ENCODE measurements around the gene SF3A2.

SF3A2 gene

DNA sequence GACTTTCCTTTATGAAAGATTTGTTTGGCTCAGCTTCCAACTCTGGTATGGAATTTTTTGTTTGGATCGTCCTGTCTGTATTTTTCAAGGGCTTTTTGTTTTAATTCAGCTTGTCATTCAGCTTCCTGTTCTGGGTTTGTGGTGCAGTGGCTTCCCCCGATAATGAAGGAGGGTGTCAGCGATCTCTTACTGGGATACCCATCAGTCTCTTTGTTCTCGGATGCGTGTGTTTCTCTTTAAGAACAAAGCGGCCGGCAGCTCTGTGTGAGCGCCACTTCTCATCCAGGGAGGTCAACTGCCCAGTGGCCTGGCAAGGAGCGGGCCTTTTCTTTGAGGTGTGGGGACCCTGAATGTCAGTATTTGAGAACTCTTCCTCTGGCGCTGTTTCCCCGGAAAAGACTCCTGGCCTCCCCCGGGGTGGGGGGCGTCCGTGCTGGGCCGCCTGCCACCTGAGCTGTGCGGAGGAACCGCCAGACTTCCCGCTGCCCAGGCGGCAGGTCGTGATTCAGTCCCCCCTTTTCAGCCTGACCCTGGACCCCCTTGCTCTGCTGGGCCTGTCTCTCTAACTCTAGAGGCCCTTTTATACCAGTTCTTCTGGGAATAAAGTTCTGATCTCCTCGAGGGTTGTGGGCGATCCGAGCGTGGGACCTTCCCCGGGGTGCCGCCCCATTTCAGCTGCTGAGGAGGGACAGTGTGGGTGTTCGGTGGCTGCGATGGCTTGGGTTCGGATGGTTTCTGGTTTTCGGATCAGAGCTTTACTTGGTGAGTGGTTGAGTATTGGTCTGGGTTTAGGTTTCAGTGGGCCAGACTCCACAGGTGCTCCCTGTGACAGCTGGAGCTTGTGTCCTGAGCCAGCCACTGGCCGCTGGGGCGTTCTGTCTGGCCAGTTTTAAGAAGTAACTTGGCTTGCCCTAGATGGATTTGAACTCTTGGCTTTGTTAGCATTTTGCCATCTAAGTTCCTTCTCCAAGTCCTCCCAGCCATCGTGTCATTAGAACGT is 3.4 kb downstream of the SF3A2 start:
- Histone ChIP-seq H3K27me3 (ENCODE audit: control insufficient read depth, insufficient read depth, low read length) (no peaks in the 10 kb centered on the region), H3K36me3 (ENCODE audit: insufficient read depth, low read length) (peaks cover 31% of the 10 kb centered on the region), H3K4me2 (ENCODE audit: low read length) (peak overlapping the region; percentile 99), H3K9me3 (replicated peaks; ENCODE audit: low read length) (no peaks in the 10 kb centered on the region), H3K9ac (ENCODE audit: low read depth, low read length) (peak overlapping the region; percentile 94), H3K4me1 (ENCODE audit: control insufficient read depth, insufficient read depth, low read length) (peaks cover 47% of the 10 kb centered on the region), H3K4me3 (ENCODE audit: low read length) (peak overlapping the region; percentile 71)

DNA sequence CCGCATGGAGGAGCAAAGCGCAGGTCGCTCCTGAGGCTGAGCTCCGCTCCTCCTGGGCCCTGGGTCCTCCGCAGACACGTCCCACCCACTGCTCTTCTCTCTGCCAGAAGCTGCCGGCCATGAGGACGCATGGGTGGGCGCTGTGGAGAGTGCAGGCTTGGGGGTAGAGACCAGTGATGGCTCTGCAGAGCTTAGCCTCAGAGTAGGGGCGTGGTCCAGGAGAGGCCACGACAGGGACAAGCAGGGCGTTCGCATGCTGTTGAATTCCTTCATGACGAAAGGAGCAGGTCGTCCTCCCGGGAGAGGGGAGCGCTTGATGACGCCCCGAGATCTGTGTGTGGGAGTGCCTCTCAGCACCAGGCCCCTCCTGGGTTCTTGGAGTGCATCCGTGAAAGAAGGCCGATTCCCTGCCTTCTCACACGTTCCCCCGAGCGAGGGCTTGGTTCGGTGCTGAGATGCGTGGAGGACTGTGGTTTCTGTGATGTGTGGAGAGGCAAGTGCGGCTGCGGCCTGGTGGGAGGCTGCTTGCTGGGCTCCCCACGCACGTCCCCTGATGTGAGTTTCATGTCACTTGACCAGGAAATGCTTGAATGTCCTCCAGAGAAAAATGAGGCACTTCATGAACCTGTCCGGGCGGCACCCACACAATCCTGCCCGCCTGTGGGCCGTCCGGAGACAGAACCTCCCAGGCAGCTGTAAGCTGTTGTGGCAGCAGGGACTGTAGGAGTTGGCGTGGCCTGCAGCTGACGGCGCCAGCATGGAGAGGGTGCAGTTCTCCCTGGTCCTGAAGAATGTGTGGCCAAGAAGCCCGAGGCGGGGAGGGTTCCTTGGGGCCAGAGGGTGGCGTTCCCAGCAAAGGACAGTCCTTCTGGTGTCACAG is 4.5 kb downstream of the SF3A2 start:
- H3K36me3 ChIP-seq (ENCODE audit: insufficient read depth, low read length): peaks cover 41% of the 10 kb centered on the region

GRCh38 chr19:2242092-2242537 is 5.5 kb downstream of the SF3A2 start:
- Histone ChIP-seq H3K4me3 (ENCODE audit: low read length) (no peak overlapping the region), H3K36me3 (ENCODE audit: insufficient read depth, low read length) (peaks cover 51% of the 10 kb centered on the region), H3K4me1 (ENCODE audit: control insufficient read depth, insufficient read depth, low read length) (peaks cover 48% of the 10 kb centered on the region), H3K9ac (ENCODE audit: low read depth, low read length) (no peak overlapping the region), H3K27me3 (ENCODE audit: control insufficient read depth, insufficient read depth, low read length) (no peaks in the 10 kb centered on the region), H3K9me3 (replicated peaks; ENCODE audit: low read length) (no peaks in the 10 kb centered on the region), H3K4me2 (ENCODE audit: low read length) (peak overlapping the region; percentile 99)

More for the DNA sequence above, 4.5 kb downstream of the SF3A2 start:
- H3K9me3 ChIP-seq (replicated peaks; ENCODE audit: low read length): no peaks in the 10 kb centered on the region
- H3K4me1 ChIP-seq (ENCODE audit: control insufficient read depth, insufficient read depth, low read length): peaks cover 44% of the 10 kb centered on the region
- no peaks in the 10 kb centered on the region for H3K27me3 ChIP-seq (ENCODE audit: control insufficient read depth, insufficient read depth, low read length)
- H3K4me2 ChIP-seq (ENCODE audit: low read length): peak overlapping the region; percentile 99
- H3K9ac ChIP-seq (ENCODE audit: low read depth, low read length): peak overlapping the region; percentile 94
- peak overlapping the region; percentile 71 for H3K4me3 ChIP-seq (ENCODE audit: low read length)

GRCh38 chr19:2242816-2243215 is 6.2 kb downstream of the SF3A2 start:
- H3K4me1 ChIP-seq (ENCODE audit: control insufficient read depth, insufficient read depth, low read length): peaks cover 47% of the 10 kb centered on the region
- no peaks in the 10 kb centered on the region for H3K27me3 ChIP-seq (ENCODE audit: control insufficient read depth, insufficient read depth, low read length)
- no peak overlapping the region for H3K4me2 ChIP-seq (ENCODE audit: low read length)
- H3K9ac ChIP-seq (ENCODE audit: low read depth, low read length): no peak overlapping the region
- no peak overlapping the region for H3K4me3 ChIP-seq (ENCODE audit: low read length)
- H3K9me3 ChIP-seq (replicated peaks; ENCODE audit: low read length): no peaks in the 10 kb centered on the region
- peaks cover 56% of the 10 kb centered on the region for H3K36me3 ChIP-seq (ENCODE audit: insufficient read depth, low read length)

DNA sequence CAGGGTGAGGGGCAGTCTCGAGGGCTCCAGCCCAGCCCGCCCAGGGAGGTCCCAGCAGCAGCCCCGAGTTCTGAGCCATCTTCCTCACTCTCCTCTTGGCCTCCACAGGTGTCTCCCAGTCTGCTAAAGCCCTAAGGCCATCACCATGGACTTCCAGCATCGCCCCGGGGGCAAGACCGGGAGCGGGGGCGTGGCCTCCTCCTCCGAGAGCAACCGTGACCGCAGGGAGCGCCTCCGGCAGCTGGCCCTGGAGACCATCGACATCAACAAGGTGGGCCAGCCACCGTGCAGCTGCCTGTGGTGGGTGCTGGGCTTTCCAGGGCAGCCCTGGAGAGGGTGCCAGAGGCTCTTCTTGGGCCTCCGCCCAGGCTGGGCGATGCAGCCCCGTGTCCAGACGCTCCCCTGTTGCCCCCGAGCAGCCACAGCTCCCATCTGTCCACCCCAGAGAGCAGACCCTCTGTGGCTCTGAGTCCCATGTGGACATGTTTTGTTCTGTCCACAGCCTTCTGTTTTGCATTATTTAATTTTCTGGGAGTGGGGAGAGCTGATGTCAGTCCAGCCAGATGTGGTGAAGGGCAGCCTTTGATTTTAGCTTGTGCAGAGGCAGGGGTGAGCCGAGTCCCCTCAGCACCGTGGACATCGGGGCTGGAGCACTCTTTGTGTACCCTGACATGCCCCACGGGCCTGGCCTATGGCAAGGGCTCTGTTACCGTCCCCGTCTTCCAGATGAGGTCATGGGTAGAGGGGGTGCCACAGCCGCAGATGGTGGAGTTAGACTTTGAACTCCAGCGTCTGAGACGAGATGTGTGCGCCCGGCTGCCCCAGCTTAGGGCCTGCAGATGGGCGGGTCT is 6.9 kb downstream of the SF3A2 start:
- Histone ChIP-seq H3K4me1 (ENCODE audit: control insufficient read depth, insufficient read depth, low read length) (peaks cover 40% of the 10 kb centered on the region), H3K27me3 (ENCODE audit: control insufficient read depth, insufficient read depth, low read length) (no peaks in the 10 kb centered on the region), H3K9me3 (replicated peaks; ENCODE audit: low read length) (no peaks in the 10 kb centered on the region), H3K36me3 (ENCODE audit: insufficient read depth, low read length) (peaks cover 57% of the 10 kb centered on the region), H3K4me2 (ENCODE audit: low read length) (no peak overlapping the region), H3K4me3 (ENCODE audit: low read length) (no peak overlapping the region), H3K9ac (ENCODE audit: low read depth, low read length) (no peak overlapping the region)

DNA sequence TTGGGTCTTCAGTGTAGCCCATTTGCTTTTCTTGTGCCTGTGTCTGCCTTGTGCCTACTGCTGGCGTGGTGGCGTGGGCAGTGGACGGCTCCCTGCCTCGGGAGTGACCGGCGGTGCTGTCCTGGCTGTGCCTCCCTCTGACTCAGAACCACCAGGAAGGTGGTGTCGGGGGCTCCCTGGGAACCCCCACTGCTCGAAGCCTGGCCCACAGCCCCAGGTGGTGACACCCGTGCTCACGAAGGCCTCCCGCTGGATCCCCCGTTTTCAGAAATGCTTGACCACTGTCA is 7.4 kb downstream of the SF3A2 start:
- Histone ChIP-seq H3K9me3 (replicated peaks; ENCODE audit: low read length) (no peaks in the 10 kb centered on the region), H3K4me1 (ENCODE audit: control insufficient read depth, insufficient read depth, low read length) (peaks cover 36% of the 10 kb centered on the region), H3K27me3 (ENCODE audit: control insufficient read depth, insufficient read depth, low read length) (no peaks in the 10 kb centered on the region), H3K4me2 (ENCODE audit: low read length) (no peak overlapping the region), H3K36me3 (ENCODE audit: insufficient read depth, low read length) (peaks cover 58% of the 10 kb centered on the region), H3K4me3 (ENCODE audit: low read length) (no peak overlapping the region), H3K9ac (ENCODE audit: low read depth, low read length) (no peak overlapping the region)

GRCh38 chr19:2244486-2244885 is 7.9 kb downstream of the SF3A2 start:
- Histone ChIP-seq H3K9ac (ENCODE audit: low read depth, low read length) (no peak overlapping the region), H3K4me1 (ENCODE audit: control insufficient read depth, insufficient read depth, low read length) (peaks cover 36% of the 10 kb centered on the region), H3K4me3 (ENCODE audit: low read length) (no peak overlapping the region), H3K9me3 (replicated peaks; ENCODE audit: low read length) (no peaks in the 10 kb centered on the region), H3K4me2 (ENCODE audit: low read length) (no peak overlapping the region), H3K27me3 (ENCODE audit: control insufficient read depth, insufficient read depth, low read length) (no peaks in the 10 kb centered on the region), H3K36me3 (ENCODE audit: insufficient read depth, low read length) (peaks cover 62% of the 10 kb centered on the region)

- H3K36me3 ChIP-seq (ENCODE audit: insufficient read depth, low read length): peaks cover 66% of the 10 kb centered on the region
- H3K9me3 ChIP-seq (replicated peaks; ENCODE audit: low read length): no peaks in the 10 kb centered on the region
- peaks cover 34% of the 10 kb centered on the region for H3K4me1 ChIP-seq (ENCODE audit: control insufficient read depth, insufficient read depth, low read length)
- H3K4me2 ChIP-seq (ENCODE audit: low read length): no peak overlapping the region
- no peaks in the 10 kb centered on the region for H3K27me3 ChIP-seq (ENCODE audit: control insufficient read depth, insufficient read depth, low read length)
- no peak overlapping the region for H3K9ac ChIP-seq (ENCODE audit: low read depth, low read length)
- no peak overlapping the region for H3K4me3 ChIP-seq (ENCODE audit: low read length)
These were observed 8.6 kb downstream of the SF3A2 start for GRCh38 chr19:2245273-2245672.

DNA sequence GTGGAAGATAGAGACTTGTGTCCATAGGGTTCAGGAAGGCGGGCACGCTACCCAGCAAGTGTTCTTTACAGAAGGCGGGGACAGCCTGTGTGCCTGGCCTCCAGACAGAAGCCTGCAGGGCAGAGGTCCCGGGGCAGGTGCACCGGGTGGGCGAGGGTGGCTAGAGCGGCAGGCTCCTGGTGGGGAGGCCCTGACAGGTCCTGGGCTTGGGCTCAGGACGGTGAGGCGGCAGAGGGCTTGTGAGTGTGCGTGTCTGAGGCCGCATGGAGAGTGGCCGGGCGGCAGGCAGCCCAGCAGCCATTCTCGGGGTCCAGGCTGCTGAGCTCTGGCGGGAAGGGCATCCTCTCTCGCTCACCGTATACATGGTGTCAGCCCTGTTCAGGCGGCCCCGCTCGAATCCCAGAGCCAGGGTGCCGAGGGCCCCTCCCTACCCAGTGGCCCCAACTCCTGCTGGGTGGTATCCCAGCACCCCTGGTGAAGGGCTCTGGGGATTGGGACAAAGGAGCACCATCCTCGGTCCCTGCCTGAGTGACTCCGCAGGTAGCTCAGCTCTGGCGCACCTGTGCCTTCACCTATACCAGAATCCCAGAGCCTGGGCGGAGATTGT is 9.5 kb downstream of the SF3A2 start:
- no peaks in the 10 kb centered on the region for H3K27me3 ChIP-seq (ENCODE audit: control insufficient read depth, insufficient read depth, low read length)
- H3K4me2 ChIP-seq (ENCODE audit: low read length): no peak overlapping the region
- peaks cover 66% of the 10 kb centered on the region for H3K36me3 ChIP-seq (ENCODE audit: insufficient read depth, low read length)
- peaks cover 26% of the 10 kb centered on the region for H3K4me1 ChIP-seq (ENCODE audit: control insufficient read depth, insufficient read depth, low read length)
- no peaks in the 10 kb centered on the region for H3K9me3 ChIP-seq (replicated peaks; ENCODE audit: low read length)
- H3K4me3 ChIP-seq (ENCODE audit: low read length): no peak overlapping the region
- no peak overlapping the region for H3K9ac ChIP-seq (ENCODE audit: low read depth, low read length)

DNA sequence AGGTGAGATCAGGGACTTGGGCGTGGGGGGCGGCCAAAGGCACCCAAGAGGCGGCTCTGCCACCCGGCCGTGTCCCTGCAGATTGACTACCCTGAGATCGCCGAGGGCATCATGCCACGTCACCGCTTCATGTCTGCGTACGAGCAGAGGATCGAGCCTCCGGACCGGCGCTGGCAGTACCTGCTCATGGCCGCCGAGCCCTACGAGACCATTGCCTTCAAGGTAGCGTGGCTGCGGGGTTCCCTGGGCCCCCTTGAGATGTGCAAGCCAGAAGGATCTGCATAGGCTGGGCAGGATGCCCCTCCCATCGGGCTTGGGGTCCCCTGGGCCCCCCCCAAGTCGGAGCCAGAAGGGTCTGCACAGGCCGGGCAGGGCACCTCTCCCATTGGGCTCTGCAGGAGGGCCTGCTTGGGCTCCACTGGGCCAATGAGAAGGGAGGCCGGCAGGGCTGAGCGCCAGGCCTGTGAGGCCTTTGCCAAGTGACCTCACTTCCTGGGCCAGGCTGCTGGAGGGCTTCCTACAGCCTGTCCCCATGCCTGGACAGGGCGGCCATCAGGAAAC is 10.3 kb downstream of the SF3A2 start:
- peaks cover 66% of the 10 kb centered on the region for H3K36me3 ChIP-seq (ENCODE audit: insufficient read depth, low read length)
- H3K27me3 ChIP-seq (ENCODE audit: control insufficient read depth, insufficient read depth, low read length): no peaks in the 10 kb centered on the region
- H3K9ac ChIP-seq (ENCODE audit: low read depth, low read length): no peak overlapping the region

More for the DNA sequence above, 10.3 kb downstream of the SF3A2 start:
- no peak overlapping the region for H3K4me2 ChIP-seq (ENCODE audit: low read length)
- no peak overlapping the region for H3K4me3 ChIP-seq (ENCODE audit: low read length)
- peaks cover 18% of the 10 kb centered on the region for H3K4me1 ChIP-seq (ENCODE audit: control insufficient read depth, insufficient read depth, low read length)
- no peaks in the 10 kb centered on the region for H3K9me3 ChIP-seq (replicated peaks; ENCODE audit: low read length)

Measured in skeletal muscle satellite cell (primary cell).